Activated CD8-positive, alpha-beta memory T cell treated with anti-CD3 and anti-CD28 coated beads, Interleukin-2, amount 50 U/mL, for 48 hours (primary cell): ENCODE results near the gene CFAP45.

Experiments used
- DNase-seq: peaks from one replicate; pipeline ENCODE4 v3.0.0-alpha.2; 2020

Gene CFAP45

DNA sequence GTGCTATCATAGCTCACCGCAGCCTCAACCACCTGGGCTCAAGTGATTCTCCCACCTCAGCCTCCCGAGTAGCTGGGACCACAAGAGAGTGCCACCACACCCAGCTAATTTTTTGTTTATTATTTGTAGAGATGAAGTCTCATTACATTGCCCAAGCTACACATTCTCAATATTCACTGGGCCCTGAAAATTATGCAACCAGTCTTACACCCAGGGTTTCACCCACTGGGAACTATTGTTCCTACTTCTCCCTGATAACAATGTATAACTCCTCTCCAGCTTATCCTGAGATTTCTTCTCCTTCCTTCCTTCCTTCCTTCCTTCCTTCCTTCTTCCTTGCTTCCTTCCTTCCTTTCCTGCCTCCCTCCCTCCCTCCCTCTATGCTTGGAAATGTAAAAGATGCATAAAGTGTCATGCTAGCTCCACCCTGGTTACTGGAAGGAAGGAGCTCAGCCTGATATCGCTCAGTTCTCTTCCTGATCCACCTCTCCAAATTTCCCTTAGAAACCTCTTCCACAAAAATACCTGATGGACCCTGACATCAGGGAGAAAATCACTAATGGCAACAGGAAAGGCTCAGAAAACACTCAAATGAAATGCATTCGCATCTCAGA, 26.3 kb downstream of the CFAP45 start:
- DNase-seq: no peak

DNA sequence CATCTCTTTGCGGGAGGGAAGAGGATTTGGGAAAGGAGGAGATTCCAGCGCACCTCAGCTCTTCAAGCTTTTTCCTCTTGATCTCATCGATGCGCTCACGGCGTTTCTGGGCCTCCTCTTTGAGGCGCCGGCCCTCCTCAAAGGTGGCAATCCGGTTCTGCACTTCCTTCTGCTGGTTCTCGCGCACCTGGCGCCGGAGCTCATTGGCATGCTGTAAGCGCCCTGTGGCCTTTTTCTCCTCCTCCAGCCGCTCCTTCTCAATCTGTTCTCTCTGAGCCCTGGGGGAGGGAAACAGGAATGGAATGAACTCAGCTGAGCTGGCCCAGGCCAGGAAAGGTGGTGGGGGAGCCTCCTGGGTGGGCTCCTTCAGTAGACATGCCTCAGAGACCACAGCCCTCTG, 27.1 kb downstream of the CFAP45 start:
- DNase-seq: no peak

DNA sequence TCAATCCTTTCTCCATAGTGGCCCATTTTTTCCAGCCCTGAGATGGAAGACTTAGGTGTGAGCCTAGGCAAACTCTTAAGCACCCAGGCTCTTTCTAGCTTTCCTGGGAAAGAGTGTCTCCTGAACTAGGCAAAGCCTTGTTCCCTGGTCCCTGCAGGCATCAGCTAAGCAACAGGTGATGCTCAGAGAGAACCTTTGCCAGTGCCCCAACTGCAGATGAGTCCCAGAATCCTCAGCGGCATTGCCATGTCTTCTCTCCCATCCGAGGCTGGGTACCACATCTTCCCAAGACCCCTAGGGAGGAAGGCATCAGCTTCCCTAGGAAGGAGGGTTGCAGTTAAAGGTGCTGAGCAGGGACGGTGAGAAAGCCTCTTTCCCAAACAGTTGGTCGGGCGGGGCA, 29.3 kb downstream of the CFAP45 start:
- DNase-seq: no peak

DNA sequence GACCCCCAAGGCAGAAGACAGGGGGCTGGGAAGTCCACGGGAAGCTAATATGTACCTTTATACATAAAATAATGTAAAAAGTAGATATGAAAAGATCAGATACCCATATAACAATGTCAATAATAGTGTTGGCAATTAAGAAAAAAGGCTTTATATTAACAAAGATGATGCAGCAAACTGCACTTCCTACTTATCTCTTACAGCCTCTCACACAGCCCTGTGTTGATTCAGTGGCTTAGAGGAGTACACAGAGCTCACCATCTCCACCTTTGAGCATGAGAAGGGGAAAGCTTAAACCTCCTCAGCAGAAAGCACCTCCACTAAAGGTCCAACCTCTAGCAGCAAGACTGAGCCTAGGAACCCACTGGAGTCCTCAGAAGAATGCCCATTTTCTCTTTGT, 30.4 kb downstream of the CFAP45 start:
- no peak for DNase-seq

DNA sequence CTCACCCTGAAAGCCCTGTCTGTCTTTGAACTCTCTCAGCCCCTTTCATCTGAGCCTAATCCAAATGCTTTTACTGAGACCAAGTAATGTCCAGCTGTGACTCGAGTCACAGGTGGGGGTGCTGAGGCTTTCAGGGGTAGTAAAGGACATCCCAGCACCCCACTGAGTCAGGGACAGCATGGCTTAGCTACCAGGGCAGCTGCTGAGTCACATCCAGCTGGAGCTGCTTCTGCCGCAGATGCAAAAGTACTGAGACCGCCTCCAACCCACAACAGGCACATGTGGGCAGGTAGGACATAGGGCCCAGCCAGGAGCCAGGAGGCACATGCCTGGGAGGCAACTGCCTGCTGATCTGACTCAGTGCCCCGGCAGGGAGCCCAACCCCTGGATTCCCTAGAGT, 30.8 kb downstream of the CFAP45 start:
- DNase-seq: peak; percentile 64

DNA sequence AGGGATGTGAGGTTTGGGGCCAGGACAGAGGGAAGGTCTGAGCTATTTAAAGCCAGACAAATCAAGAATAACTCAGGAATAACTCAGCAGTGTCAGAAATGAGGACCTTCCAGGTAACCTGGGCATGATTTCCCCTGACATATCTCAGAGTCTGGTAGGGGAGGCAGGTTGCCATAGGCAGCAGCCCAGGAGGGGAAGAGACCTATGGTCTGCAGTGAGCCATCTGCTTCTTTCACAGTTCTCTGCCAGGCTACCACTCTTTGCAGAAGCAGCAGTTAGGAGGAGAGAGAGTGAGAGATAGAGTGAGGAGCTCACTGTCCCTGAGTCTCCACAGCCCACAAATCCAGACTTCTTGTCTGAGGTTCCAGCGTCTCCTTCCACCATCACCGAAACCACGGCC, 31.2 kb downstream of the CFAP45 start:
- DNase-seq: no peak

DNA sequence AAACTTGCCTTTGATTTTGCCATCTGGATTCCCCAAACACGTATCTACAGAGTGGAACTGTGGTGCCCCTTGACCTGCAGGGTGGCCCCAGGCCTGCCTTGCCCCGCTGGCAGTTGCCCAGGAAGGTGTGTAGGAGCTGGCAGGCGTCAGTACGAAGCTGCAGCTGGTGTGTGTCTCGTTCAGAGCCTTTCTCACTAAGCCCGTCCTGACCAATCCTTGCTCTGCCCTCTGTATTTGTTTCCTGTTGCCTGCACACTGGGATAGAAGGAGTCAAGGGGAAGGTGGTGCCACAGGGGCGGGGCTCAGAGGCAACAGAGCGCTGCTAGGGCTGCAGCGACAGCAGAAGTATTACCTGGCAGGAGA, 32.3 kb downstream of the CFAP45 start:
- DNase-seq: no peak

DNA sequence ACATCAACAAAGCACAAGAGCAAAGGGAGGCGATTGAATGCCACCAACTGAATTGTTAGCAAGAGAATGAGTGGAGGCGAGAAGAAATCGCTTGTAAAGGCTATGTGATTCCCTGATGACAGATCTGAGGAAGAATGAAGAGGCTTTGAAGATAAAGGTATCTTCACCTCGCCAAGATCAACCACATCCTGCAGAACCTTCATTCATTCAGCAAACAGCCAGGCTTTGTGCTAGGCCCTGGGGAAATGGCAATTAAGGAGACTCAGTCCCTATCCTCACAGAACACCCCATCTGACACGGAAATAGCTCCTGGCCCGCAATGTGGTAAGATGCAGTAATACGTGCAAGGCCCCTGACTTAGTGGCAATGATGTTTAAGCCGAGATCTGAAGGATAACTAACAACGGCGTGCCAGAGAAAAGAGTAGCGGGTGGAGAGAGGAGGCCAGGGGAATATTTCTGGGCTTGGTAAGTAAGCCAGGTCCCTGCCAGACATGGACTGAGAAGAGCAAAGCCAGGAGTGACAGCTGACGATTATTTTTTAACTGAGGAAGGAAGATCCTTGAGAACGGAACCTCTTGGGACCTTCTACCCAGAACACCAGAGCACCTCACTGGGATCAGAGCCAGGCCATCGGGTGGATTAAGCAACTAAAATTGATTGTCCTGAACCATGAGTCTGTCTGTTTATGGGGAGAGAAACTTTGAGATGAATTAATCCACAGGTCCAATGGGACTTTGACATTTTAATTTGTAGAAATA, 32.9 kb downstream of the CFAP45 start:
- no peak for DNase-seq

DNA sequence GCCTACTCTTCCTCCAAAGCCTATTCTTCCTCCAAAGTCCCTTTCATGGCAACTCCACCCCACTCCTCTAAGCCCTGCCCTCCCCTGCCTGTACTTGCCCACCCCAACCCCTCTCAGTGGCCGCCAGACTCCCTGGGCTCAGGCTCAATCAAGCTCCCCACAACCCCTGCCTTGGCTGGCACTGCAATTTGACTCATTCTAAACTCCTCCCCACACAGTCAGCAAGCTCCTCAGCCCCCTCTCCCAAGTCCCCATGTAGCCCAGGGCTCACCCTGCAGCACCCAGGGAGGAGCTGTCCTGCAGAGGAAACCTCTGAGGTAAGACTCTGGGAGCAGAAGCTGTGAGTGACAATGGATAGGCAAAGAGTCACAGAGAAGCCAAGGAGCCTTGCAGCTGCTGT, 33.9 kb downstream of the CFAP45 start:
- DNase-seq: no peak

DNA sequence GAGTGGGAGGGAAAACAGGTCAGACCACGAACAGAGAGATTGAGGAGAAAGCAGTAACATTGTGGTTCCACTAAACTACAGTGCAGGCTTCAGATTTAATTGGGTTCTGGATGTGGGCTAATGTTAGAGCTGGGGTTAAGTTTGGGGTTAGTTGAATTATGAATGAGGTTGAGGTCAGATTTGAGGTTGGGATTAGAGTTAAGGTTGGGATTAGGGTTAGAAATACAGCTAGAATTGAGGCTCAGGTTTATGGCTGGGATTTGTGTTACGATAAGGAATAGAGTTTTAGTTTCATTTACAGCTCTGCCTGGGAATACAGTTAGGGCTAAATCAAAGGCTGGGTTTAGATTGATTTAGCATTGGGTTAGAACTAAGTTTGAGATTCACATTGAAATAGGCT, 35.7 kb downstream of the CFAP45 start:
- no peak for DNase-seq

DNA sequence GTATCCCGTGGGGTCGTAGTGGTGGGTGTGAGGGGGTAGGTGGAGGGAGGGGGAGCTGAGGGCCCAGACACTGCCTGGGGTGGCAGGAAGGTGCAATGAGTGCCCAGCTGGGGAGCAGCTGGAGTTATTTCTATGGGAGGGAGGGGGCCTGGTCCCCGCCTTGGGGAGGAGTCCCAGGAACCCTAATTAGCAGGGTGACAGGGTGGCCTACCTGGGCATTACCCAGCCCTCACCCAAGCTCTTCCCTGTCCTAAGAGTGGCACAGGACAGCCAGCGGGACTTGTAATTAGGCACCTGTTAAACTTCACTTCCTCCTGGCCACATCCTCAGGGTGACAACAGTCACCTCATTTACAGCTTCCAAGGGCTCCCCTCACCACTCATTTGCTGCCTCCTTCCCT, 37.4 kb downstream of the CFAP45 start, which contains the start of gene VSIG8:
TSS of gene VSIG8 (minus strand) at position 101 of the 400 bp plus-strand sequence. CDS start 136 bp downstream, outside the sequence.
- no peak for DNase-seq

DNA sequence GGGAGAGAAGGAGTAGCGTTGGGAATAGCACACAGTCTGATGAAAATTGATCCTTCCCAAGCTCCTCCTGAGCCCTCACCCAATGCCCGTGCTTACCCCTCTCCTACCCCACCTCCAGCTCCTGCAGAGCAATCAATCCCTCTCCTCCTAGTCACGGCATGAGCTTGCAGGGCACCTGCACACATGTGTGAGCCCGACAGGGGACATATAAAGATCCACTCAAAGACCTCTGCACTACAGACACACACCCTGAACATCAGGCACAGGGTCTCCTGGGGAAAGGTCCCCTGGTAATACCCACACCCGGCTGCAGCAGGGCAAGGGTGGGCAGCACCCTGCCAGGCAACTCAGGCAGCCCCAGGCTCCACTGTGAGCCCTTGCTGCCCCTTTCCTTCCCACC, 37.9 kb downstream of the CFAP45 start:
- no peak for DNase-seq

DNA sequence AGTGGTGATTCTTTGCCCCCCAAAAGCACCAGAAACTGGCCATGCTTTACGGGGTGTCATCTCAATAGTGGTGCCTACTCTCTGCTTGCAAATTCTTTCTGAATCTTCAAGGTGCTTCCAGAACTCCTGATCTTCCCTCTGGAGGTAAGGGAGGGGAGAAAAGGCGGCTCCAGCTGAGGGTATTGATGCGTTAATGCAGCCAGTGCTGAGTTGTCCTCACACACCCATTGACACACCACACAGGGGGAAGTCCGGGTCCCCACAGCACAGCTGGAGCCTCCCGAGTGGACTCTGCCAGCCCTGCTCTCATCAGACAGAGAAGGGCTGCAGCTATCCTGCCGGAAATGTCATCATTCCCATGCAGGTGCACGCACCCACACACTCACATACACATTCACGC, 38.7 kb downstream of the CFAP45 start:
- DNase-seq: no peak

DNA sequence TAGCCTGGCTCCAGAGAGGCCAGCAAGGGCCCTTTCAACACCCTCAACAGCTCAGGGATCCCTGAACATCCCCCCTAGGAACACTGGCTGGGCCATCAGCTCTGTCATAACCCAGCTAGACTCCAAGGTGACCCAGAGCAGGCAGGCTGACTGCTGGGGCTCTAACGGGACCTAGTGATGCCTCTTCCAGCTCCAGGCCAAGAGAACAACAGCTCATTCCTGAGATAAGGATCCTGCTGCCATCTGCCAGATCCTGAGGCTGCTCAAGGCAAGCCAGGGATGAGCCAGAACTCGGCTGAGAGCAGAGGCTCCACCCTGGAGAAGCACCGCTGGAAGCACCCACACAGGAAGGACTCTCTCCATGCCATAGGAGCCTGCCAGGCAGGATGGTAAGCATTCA, 39.5 kb downstream of the CFAP45 start:
- no peak for DNase-seq

DNA sequence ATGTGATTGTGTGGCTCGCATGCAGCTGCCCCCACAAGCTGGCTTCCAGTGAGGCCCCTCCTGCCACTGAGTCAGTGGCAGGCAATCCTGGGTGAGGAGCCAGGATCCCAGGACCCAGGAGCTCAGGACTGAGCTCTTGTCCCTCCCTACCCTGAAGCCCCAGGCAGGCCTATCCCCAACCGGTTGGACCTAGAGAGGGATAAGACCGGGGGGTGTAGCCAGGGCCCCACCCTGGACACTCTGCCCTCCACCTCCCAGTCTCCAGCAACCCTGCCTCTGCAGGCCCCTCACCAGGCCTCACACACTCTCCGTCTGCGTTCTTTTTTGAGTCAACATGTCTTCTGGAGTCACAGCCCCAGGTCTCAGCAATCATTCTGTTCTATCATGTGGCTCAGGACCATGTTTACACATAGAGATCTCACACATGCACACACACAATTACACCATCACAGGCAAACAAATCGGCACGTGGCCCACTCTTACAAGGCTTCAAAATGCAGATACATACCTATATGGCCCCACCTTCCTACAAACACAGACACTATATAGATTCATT, 40.1 kb downstream of the CFAP45 start:
- no peak for DNase-seq

DNA sequence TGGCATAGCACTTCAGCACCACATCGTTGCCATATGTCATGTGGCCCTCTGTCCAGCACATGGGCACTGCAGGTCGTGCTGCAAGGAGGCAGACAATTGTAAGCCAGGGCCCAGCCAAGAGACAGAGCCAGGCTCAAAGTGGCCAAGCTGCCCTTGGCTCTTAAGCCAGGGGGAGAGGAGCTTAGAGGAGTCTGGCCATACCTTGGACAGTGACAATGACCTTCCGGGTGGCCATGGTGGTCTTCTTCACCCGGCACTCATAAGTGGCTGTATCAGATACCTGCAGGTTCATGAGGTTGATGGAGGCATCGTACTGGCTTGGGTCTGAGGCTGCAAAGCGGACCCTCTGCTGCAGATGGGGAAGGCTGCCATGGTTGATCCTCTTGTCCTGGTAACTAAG, 42.1 kb downstream of the CFAP45 start:
- no peak for DNase-seq

DNA sequence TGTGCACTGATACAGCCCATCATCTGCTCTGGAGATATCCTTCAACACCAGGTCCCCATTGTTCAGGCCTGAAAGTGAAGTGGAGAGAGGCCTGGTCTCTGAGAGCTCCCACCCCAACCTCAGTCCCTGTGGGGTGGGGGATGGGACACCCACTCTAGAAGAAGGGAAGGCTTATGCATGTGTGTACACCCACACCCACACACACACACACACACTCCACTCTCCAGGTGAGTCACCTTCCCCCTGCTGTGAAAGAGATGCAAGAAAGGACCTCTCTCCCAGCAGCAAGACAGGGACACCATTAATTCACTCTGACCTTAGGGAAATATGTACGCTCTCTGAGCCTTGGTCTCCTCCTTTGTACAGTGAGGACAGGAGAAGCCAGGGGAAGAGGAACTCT, 43.4 kb downstream of the CFAP45 start:
- DNase-seq: no peak

DNA sequence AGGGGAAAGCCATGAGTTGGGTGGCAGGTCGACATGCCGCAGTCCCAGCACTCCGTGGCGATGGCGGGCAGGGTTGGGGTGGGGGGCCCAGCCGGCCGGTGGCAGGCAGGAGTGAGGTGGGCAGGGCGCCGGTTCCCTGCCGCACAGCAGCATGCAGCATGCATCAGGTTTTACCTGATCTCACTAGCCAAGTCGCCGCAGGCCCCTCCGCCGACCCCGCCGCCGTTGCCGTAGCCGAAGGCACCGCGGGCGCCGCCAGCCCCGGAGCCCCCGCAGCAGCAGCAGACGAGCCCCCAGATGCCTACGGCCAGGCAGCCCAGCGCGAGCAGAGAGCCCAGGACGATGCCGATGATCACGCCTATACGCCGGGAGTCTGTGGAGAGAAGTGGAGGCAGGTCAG, 44.3 kb downstream of the CFAP45 start:
- no peak for DNase-seq

DNA sequence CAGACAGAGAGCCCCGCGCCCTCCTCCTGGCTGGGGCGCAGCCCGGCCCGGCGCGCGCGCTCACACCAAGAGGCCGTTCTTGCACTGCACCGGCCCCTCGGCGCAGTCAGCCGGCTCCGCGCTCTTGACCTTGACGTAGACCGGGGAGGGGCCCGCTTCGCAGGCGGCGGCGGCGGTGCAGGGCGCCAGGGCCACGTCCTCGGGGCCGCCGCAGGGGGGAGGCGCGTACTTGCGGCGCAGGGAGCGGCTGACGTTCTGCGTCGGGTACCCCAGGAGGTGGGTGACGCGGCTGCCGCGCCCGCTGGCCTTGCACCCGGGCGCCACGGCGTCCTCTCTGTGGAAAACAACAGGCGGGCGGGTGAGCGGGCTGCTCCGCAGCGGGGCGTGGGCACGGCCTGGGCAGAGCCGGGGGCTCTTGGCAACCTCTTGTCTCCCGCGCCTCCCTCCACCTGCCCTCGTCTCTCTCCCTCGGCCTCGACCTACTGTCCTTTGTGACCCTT, 45.2 kb downstream of the CFAP45 start:
- DNase-seq: peak; percentile 88

DNA sequence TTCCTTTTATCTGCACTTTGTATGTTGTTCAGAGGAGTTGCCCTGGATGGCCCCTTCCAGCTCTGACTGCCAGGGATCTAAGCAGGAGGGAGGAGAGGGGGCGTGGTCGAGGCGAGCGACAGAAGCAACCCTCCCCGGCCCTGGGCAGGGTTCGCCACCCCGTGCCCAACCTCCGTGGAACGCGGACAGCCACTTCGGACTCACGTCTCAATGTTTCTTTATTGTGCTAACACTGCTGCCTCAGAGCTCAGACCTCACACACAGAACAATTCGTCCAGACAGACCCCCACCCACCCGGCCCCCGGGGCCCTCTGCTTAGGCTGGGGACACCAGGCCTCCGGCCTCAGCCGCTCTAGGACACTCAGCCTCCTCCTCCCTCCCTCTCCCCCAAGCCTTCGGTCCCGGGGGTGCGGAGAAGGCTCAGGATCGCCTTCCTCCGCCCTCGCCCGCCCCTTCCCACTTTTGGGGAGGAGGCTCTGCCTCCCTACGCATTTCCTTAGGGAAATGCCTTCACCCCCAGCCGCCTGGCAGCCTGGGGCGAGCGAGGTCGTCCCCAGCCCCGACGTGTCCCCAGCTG, 45.8 kb downstream of the CFAP45 start:
- peak; percentile 64 for DNase-seq

DNA sequence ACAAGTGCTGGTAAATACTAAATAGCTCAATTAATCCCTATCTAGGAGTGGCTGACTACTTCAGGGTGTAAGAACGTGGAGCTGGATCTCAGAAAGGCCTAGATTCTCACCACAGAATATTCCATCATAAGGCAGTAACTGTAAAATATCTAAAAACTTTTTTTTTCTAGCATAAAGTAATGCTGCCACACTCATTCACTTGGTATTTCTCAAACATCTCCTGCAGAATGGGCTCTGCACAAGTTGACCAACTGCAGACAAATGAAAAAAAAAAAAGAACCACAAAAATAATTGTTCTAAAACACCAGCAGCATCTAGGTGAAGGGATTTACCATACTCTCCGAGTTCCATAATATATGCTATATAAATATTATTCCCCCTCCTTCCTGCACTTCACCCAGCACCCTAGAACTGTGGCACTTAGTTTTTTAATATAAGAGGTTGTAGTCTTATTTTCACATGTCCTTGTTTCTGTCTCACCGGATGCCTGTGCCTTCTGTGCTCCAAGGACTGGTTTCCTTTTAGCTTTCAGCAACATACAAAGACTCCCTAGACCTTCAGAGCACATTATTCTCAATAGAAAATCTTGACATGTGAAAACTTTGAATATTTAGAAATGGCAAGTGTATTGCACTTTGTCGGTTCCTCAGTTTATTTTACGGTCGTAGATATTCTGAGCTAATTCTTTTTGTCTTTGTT, 46.4 kb downstream of the CFAP45 start:
- DNase-seq: no peak

DNA sequence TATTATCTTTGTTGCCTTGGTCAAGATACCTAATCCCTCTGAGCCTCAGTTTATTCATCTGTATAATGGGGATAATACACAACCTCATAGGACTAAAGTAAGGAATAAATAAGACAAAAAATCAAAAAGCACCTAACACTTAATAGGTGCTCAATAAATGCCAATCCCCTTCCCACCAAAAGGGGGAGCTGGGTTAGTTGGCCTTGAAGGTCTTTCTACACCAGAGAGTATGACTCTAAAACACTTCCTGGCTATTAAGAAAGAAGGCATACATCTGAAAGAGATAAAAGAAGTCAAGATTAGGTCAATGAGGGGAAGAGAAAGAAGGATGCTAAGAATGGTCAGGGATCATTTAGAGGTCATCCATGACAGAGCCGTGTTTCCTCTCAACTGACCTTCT, 48.6 kb downstream of the CFAP45 start:
- DNase-seq: no peak

DNA sequence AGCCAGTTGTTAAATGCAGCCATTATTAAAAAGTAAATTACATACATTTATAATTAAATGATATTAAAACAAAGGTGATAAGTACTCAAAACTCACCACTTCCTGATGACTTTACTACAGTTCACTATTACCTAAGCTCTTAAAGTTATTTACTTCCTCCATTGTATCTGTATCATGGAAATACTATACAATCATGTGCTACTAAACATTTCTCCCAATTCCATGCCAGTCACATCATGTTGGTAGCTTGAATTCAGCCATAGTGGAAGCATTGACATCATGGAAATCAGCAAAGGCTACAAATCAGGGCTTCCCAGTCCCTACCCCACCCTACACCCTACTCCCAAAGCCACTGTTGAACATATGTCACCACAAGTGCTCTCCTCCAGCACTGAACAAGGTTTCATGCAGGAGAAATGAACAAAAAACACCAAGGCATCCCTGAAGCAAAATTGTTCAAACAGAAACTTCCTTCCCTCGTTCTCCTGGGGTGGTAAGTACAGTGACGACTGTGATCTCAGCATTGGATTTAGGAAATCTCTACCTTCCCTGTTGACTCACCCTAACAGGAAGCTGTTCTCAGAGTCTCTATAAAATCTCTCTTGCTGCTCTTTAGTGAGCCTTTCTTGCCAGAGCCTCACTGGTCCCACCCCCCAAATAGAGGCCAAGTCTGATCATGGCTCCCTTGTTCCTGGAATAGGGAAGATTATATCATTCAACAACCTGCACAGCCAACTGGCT, 50.2 kb downstream of the CFAP45 start:
- no peak for DNase-seq
